ENCODE data around the gene SCNN1A. TPM values are rescaled to one million over a fixed set of nuclear protein-coding genes. Genes with fewer than 3 reads are reported as not detected.
A peak's percentile ranks its signal among the peaks of the same experiment; 100 is the strongest.

The SCNN1A gene
- total and polyA plus RNA-seq, 2 of the 13 experiments (the other 11 are each of a cell fraction or from before 2014, with no cell fraction given), result 1.5 to 14.6 TPM

DNA sequence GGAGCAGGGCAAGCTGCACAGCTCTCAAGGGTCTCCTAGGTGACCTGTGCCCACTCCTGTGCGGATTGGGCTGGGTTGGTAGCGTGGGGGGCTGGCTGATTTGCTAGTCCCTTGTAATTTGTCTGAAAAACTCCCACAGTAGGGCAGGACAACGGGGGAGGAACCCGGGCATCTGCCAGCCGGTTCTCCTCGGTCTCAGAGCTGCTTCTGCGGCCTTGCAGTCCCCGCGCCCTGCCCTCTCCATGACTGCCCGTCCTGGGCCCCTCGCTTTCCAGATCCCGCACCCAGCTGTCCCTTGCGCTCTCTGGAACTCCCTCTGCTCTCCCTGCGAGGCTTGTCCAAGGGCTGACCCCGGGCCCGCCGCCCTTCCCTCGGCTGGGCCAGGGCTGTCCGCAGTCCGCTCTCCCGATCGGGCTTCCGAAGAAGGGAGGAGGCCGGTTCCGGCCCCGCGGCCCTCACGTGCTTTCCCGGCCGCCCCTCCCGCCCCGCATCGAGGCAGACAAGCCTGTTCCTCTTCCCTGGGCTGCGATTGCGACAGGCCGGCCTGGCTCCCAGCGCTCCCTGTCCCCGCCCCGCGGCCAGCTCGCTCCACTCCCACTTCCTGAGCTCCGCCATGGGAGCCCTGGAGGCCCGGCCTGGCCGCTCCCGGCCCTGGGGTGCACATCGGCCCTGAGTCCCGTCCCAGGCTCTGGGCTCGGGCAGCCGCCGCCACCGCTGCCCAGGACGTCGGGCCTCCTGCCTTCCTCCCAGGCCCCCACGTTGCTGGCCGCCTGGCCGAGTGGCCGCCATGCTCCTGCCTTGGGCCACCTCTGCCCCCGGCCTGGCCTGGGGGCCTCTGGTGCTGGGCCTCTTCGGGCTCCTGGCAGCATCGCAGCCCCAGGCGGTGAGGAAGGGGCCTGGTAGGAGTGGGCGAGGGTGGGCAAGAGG, 8.5 kb upstream of the SCNN1A start, which contains the start of gene LTBR (continued):
- TF ChIP-seq HNF4G (IDR thresholded peaks at IDR 0.05; ENCODE audit: borderline replicate concordance, low read depth, low read length), result no peak
- peak; percentile 82; the same call in 1 of the 2 replicates for TF ChIP-seq HNF4G (CRISPR knock-in tag; IDR thresholded peaks at IDR 0.05; ENCODE audit: borderline replicate concordance, low read depth)
- TF ChIP-seq ZNF383 (CRISPR knock-in tag; IDR thresholded peaks at IDR 0.05; ENCODE audit: borderline replicate concordance), result 0 out of 2 replicates have a peak, but pooled peaks have one; percentile 52
- TF ChIP-seq TCF7L2 (IDR thresholded peaks at IDR 0.05; ENCODE audit: low read depth, low read length), result no peak
- TF ChIP-seq ZNF569 (CRISPR knock-in tag; IDR thresholded peaks at IDR 0.05; ENCODE audit: borderline replicate concordance), result 0 out of 2 replicates have a peak, but pooled peaks have one; percentile 70
- TF ChIP-seq TEAD2 (CRISPR knock-in tag; IDR thresholded peaks at IDR 0.05), result no peak
- TF ChIP-seq PCBP1 (IDR thresholded peaks at IDR 0.05; ENCODE audit: borderline replicate concordance, low read depth, low read length), result 0 out of 2 replicates have a peak, but pooled peaks have one; percentile 24
- peak; percentile 62; the same call in 1 of the 2 replicates for TF ChIP-seq ZNF879 (CRISPR knock-in tag; IDR thresholded peaks at IDR 0.05)
- TF ChIP-seq ZNF720 (CRISPR knock-in tag; IDR thresholded peaks at IDR 0.05), result no peak
- TF ChIP-seq, protein P1, sequence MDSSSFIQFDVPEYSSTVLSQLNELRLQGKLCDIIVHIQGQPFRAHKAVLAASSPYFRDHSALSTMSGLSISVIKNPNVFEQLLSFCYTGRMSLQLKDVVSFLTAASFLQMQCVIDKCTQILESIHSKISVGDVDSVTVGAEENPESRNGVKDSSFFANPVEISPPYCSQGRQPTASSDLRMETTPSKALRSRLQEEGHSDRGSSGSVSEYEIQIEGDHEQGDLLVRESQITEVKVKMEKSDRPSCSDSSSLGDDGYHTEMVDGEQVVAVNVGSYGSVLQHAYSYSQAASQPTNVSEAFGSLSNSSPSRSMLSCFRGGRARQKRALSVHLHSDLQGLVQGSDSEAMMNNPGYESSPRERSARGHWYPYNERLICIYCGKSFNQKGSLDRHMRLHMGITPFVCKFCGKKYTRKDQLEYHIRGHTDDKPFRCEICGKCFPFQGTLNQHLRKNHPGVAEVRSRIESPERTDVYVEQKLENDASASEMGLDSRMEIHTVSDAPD (CRISPR knock-in tag; IDR thresholded peaks at IDR 0.05), result 0 out of 2 replicates have a peak, but pooled peaks have one; percentile 87
- TF ChIP-seq, protein P2, sequence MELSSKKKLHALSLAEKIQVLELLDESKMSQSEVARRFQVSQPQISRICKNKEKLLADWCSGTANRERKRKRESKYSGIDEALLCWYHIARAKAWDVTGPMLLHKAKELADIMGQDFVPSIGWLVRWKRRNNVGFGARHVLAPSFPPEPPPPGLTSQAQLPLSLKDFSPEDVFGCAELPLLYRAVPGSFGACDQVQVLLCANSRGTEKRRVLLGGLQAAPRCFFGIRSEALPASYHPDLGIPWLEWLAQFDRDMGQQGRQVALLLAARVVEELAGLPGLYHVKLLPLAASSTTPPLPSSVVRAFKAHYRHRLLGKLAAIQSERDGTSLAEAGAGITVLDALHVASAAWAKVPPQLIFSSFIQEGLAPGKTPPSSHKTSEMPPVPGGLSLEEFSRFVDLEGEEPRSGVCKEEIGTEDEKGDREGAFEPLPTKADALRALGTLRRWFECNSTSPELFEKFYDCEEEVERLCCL (CRISPR knock-in tag; IDR thresholded peaks at IDR 0.05; ENCODE audit: borderline replicate concordance), result peak; percentile 35; the same call in 1 of the 2 replicates
- peak; percentile 95 for TF ChIP-seq POGK (CRISPR knock-in tag; conservative IDR thresholded peaks at IDR 0.05)
- TF ChIP-seq, protein P3, sequence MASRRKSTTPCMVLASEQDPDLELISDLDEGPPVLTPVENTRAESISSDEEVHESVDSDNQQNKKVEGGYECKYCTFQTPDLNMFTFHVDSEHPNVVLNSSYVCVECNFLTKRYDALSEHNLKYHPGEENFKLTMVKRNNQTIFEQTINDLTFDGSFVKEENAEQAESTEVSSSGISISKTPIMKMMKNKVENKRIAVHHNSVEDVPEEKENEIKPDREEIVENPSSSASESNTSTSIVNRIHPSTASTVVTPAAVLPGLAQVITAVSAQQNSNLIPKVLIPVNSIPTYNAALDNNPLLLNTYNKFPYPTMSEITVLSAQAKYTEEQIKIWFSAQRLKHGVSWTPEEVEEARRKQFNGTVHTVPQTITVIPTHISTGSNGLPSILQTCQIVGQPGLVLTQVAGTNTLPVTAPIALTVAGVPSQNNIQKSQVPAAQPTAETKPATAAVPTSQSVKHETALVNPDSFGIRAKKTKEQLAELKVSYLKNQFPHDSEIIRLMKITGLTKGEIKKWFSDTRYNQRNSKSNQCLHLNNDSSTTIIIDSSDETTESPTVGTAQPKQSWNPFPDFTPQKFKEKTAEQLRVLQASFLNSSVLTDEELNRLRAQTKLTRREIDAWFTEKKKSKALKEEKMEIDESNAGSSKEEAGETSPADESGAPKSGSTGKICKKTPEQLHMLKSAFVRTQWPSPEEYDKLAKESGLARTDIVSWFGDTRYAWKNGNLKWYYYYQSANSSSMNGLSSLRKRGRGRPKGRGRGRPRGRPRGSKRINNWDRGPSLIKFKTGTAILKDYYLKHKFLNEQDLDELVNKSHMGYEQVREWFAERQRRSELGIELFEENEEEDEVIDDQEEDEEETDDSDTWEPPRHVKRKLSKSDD (CRISPR knock-in tag; IDR thresholded peaks at IDR 0.05; ENCODE audit: low read depth), result peak; percentile 88; the same call in 1 of the 2 replicates
- TF ChIP-seq ATRX (CRISPR knock-in tag; IDR thresholded peaks at IDR 0.05; ENCODE audit: borderline replicate concordance), result no peak
- TF ChIP-seq ZNF510 (CRISPR knock-in tag; IDR thresholded peaks at IDR 0.05; ENCODE audit: low read depth), result peak; percentile 98
- TF ChIP-seq, protein P4, sequence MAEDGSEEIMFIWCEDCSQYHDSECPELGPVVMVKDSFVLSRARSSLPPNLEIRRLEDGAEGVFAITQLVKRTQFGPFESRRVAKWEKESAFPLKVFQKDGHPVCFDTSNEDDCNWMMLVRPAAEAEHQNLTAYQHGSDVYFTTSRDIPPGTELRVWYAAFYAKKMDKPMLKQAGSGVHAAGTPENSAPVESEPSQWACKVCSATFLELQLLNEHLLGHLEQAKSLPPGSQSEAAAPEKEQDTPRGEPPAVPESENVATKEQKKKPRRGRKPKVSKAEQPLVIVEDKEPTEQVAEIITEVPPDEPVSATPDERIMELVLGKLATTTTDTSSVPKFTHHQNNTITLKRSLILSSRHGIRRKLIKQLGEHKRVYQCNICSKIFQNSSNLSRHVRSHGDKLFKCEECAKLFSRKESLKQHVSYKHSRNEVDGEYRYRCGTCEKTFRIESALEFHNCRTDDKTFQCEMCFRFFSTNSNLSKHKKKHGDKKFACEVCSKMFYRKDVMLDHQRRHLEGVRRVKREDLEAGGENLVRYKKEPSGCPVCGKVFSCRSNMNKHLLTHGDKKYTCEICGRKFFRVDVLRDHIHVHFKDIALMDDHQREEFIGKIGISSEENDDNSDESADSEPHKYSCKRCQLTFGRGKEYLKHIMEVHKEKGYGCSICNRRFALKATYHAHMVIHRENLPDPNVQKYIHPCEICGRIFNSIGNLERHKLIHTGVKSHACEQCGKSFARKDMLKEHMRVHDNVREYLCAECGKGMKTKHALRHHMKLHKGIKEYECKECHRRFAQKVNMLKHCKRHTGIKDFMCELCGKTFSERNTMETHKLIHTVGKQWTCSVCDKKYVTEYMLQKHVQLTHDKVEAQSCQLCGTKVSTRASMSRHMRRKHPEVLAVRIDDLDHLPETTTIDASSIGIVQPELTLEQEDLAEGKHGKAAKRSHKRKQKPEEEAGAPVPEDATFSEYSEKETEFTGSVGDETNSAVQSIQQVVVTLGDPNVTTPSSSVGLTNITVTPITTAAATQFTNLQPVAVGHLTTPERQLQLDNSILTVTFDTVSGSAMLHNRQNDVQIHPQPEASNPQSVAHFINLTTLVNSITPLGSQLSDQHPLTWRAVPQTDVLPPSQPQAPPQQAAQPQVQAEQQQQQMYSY (CRISPR knock-in tag; IDR thresholded peaks at IDR 0.05), result no peak

Measured in HepG2 (cell line).